GM12872 (cell line): ENCODE data around the gene TSR3.

ENCODE experiments used
- TF ChIP-seq, protein P1 (sequence below): IDR thresholded peaks from 3 replicates; pipeline ENCODE4 v1.5.1; 2011; ENCODE audit warnings: low read depth, mild to moderate bottlenecking, low read length, moderate library complexity; ENCODE audit not compliant: insufficient read depth

TSR3 gene

DNA sequence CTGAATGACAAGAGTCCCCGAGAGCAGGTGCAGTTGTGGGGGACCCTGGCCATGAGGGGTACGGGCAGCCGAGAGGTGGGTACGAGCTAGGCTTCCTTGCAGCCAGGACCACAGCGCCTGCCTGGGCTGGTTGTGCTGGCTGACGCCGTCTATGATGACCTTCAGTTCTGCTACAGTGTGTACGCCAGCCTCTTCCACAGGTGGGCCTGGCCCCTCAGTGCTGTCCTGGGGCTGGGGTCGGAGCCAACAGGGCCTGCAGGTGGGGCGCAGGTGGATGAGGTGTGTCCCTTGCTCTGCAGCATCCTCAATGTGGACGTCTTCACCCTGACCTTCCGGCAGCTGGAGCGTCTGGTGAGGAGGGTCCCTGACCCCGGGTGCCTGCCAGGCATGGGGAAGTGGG lies 7.2 kb downstream of the TSR3 start:
- TF ChIP-seq, protein P1, sequence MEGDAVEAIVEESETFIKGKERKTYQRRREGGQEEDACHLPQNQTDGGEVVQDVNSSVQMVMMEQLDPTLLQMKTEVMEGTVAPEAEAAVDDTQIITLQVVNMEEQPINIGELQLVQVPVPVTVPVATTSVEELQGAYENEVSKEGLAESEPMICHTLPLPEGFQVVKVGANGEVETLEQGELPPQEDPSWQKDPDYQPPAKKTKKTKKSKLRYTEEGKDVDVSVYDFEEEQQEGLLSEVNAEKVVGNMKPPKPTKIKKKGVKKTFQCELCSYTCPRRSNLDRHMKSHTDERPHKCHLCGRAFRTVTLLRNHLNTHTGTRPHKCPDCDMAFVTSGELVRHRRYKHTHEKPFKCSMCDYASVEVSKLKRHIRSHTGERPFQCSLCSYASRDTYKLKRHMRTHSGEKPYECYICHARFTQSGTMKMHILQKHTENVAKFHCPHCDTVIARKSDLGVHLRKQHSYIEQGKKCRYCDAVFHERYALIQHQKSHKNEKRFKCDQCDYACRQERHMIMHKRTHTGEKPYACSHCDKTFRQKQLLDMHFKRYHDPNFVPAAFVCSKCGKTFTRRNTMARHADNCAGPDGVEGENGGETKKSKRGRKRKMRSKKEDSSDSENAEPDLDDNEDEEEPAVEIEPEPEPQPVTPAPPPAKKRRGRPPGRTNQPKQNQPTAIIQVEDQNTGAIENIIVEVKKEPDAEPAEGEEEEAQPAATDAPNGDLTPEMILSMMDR, result no peak

DNA sequence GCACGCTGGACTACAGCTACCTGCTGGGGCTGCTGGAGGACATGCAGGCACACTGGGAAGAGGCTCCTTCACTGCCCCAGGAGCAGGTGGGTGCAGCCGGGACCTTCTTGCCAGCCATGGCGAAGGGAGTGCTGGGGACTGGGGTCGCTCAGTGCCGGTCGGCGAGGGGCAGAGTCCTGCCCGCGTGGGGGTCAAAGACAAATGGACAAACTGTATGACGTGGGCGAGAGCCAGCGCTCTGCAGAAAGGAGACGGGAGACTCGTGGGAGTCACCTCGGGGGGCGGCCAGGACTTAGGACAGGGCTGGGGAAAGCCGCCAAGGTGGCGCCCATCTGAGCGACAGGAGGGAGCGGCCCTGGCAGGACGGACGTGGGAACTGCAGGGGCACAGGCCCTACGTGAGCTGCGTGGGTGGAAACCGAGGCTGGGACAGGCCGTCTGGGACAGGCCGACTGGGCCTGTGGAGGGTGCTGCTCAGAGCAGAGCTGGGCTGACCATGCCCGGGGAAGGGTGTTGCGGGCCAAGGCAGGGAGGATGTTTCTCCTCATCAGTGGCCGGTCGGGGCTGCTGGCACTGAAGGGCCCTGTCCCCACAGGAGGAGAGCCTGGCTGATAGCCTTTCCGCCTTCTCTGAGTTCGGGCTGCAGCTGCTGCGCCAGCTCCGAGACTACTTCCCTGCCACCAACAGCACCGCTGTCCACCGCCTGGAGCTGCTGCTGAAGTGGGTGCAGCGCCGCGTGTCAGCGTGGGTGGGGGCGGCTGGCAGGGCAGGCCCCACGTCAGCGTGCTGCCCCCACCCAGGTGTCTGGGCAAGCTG lies 8.0 kb downstream of the TSR3 start:
- TF ChIP-seq, protein P1, result no peak

DNA sequence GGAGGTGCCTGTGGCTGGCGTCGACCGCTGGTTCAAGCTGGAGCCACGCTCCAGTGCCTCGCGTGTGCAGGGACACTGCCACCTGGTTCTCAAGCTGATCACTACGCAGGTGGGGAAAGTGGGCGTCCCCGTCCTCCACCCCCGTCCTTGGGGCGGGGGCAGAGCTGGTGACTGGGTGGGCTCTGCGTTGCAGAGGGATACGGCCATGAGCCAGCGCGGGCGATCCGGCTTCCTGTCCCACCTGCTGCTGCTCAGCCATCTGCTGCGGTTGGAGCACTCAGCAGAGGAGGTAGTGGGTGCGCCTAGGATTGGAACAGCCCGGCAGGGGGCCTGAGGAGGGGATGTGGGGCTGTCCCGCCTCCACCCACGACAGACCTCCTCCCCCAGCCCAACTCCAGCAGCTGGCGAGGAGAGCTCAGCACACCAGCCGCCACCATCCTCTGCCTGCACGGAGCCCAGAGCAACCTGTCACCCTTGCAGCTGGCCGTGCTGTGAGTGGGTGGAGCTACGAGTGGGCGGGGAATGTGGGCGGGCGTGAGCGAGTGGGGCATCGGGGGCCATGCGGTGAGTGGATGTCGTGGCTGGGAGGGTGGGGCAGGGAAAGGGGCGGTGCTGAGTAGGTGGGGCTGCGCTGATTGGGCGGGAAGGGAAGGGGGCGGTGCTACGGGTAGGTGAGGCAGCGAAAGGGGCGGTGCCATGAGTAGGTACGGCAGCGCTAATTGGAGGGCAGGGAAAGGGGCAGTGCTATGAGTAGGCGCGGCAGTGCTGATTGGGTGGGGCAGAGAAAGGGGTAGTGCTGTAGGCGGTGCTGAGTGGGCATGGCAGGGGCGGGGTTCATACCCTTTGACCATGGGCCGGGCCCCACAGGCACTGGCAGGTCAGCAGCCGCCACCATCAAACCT lies 8.9 kb downstream of the TSR3 start:
- TF ChIP-seq, protein P1, result no peak

DNA sequence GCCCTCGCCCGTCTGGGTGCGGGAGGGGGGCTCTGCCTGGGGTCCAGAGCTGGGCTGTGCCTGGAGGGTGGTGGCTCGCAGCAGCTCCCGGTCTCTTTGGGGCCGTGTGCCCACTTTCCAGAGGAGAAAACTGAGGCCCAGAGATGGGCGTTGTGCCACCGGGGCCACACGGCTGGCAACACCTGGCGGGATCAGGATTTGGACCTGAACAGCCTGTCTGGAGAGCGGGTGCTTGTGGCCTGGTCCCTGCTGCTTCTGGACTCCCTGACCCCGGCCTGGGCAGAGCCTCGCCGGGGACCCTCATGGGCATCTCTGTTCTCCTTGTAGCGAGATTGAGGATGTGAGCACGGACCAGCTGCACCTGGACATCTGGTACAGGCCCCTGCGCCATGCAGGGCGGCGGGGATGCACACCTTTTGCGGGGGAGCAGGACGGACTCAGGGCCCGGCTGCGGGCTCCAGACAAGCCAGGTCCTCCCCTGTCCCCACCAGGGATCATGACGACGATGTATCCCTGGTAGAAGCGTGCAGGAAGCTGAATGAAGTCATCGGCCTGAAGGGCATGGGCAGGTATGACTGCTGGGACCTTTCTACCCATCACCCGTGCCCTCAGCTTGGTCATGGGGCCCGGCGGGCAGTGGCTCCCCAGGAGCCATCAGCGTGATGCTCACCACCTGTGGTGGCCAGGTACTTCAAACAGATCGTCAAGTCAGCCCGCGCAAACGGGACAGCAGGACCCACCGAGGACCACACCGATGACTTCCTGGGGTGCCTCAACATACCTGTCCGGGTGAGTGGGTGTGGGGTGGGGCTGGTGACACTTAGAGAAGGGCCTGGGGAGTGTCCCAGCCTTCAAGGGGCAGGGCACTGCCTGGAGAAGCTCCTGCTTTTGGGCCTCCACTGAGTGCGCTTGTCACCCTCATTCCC lies 9.9 kb downstream of the TSR3 start:
- TF ChIP-seq, protein P1, result no peak

DNA sequence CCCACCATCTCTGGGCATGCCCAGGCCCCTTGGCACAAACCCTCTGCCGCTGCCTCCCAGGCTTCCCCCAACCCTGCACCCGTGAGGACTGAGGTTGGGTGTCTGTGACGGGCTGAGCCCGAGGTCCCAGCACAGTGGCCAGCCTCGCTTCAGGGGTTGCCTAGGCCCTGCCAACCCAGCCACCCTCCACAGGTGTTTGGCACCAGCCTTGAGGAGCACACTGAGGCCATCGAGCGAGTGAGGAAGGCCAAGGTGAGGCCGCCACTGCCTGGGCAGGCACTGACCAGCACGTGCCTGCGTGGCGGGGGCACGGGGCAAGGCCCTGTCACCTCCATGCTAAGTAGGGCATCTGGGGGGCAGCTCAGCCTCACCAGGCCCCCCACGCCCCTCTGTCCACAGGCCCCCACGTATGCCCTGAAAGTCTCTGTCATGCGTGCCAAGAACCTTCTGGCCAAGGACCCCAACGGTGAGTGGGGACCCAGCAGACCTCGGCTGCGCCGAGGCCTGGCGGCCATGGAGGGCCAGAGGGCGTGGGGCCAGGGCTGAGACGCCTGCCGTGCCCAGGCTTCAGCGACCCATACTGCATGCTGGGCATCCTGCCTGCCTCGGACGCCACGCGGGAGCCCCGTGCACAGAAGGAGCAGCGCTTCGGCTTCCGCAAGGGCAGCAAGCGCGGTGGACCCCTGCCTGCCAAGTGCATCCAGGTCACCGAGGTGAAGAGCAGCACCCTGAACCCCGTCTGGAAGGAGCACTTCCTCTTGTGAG lies 10.8 kb downstream of the TSR3 start:
- TF ChIP-seq, protein P1, result no peak

DNA sequence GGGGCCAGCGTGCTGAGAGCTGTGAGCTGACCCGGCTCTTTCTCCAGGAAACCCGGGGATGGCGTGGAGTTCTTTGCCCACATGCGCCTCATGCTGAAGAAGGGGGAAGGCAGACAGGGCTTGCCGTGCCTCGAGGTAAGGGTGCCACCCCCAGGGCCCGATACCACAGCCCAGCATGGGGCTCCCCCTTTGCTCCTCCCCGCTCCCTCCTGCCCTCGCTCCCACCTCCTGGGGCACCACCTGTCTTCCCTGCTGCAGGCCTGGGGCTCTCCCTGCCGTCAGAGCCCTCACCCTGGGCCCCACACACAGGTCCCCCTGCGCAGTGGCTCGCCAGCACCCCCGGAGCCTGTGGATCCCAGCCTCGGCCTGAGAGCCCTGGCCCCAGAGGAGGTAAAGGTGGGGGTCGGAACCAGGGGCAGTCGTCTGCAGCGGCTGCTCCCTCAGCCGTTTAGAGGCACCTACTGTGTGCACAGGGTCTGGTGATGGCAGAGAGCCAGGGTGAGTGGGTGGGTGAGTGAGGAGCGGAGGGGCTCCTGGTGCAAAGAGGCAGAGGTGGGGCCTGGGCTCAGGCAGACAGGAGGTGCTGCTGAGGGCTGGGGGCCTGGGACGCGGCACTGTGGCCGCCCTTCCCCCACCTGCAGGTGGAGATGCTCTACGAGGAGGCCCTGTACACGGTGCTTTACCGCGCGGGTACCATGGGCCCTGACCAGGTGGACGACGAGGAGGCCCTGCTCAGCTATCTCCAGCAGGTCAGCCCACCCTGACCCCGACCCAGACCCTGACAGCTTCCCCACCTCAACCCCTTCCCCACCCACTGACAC lies 12.6 kb downstream of the TSR3 start:
- TF ChIP-seq, protein P1, result no peak
